Caco-2 (cell line): ENCODE results near the gene SLC11A1. TPM values are rescaled to one million over a fixed set of nuclear protein-coding genes. Genes with fewer than 3 reads are reported as not detected.

ENCODE experiments used
- BruUV-seq: library from RNA; stranded (reverse); fragments of 400-500 nt; replicated peaks from 2 replicates; lab custom pipeline; 2021; lab: Mats Ljungman, UMichigan
- CTCF ChIA-PET: fragments of 300-600 bp; sonication (Branson Sonifier 250); formaldehyde crosslinking; loops from one replicate; lab custom pipeline; 2022; ENCODE audit warnings: antibody characterized with exemption; lab: Charles Lee
- POLR2A ChIA-PET: fragments of 300-600 bp; sonication (Branson Sonifier 250); formaldehyde crosslinking; loops from one replicate; lab custom pipeline; 2022; ENCODE audit warnings: antibody characterized with exemption; lab: Charles Lee
- DNase-seq, 2 experiments: peaks; one replicate each; pipeline versions ENCODE4 v3.0.0 to v3.0.0-alpha.2; 2020 to 2022
- H3K27me3 ChIP-seq: replicated peaks from 2 replicates; pipeline ENCODE4 v1.6.0; 2011; ENCODE audit warnings: low read length; ENCODE audit not compliant: control insufficient read depth, insufficient read depth
- H3K36me3 ChIP-seq: 2 replicates; pipeline ENCODE4 v1.5.1; 2011; ENCODE audit warnings: low read length; ENCODE audit not compliant: control insufficient read depth, insufficient read depth
- H3K4me1 ChIP-seq: fragments of 250-450 bp; sonication (Bioruptor Pico); 2 replicates; pipeline ENCODE4 v1.5.1; 2020; ENCODE audit warnings: mild to moderate bottlenecking
- H3K4me3 ChIP-seq: 2 replicates; pipeline ENCODE4 v1.5.1; 2011; ENCODE audit warnings: low read depth, mild to moderate bottlenecking, control low read depth, low read length
- H3K9me3 ChIP-seq: fragments of 250-450 bp; sonication (Bioruptor Pico); 2 replicates; pipeline ENCODE4 v1.5.1; 2020; ENCODE audit warnings: mild to moderate bottlenecking, moderate library complexity
- H3K27ac Mint-ChIP-seq: one replicate; pipeline ENCODE4 v1.8.0; 2022; ENCODE audit warnings: mixed read lengths; ENCODE audit not compliant: unreplicated experiment
- H3K27me3 Mint-ChIP-seq: one replicate; pipeline ENCODE4 v1.8.0; 2022; ENCODE audit warnings: mixed read lengths; ENCODE audit not compliant: insufficient read depth, unreplicated experiment
- H3K36me3 Mint-ChIP-seq: one replicate; pipeline ENCODE4 v1.8.0; 2022; ENCODE audit warnings: mild to moderate bottlenecking, mixed read lengths; ENCODE audit not compliant: insufficient read depth, unreplicated experiment
- H3K4me1 Mint-ChIP-seq: one replicate; pipeline ENCODE4 v1.8.0; 2022; ENCODE audit warnings: low read depth, mixed read lengths; ENCODE audit not compliant: unreplicated experiment
- H3K4me3 Mint-ChIP-seq: one replicate; pipeline ENCODE4 v1.8.0; 2022; ENCODE audit warnings: mild to moderate bottlenecking, moderate library complexity, mixed read lengths; ENCODE audit not compliant: unreplicated experiment
- H3K9me3 Mint-ChIP-seq: one replicate; pipeline ENCODE4 v1.8.0; 2022; ENCODE audit warnings: mixed read lengths; ENCODE audit not compliant: unreplicated experiment
- intact Hi-C: fragments of 100-400 bp; cut with micrococcal nuclease; formaldehyde crosslinking; loops from one replicate; pipeline ENCODE4 v1.10.0; 2022; ENCODE audit not compliant: unreplicated experiment
- total RNA-seq: library from RNA; stranded (reverse); gene quantifications from 2 replicates; pipeline ENCODE4 v1.2.3, GENCODE V29; 2022
- TF ChIP-seq, protein P1 (sequence below), 2 experiments: fragments of 200-600 bp in 1 of 2; IDR thresholded peaks; 1 replicate in 1 of 2; 2 replicates in 1 of 2; pipeline versions ENCODE4 v1.5.1 to v1.8.0; 2011 to 2022; ENCODE audit warnings: antibody characterized with exemption in 1 of 2, control low read depth in 1 of 2, inconsistent platforms in 1 of 2, low read depth in 1 of 2, low read length in 1 of 2, mild to moderate bottlenecking in 1 of 2, moderate library complexity in 1 of 2; ENCODE audit not compliant: insufficient read depth in 1 of 2, severe bottlenecking in 1 of 2, unreplicated experiment in 1 of 2

Gene SLC11A1
- total RNA-seq, 1 experiment from 2014 or later, result 0.32 TPM

DNA sequence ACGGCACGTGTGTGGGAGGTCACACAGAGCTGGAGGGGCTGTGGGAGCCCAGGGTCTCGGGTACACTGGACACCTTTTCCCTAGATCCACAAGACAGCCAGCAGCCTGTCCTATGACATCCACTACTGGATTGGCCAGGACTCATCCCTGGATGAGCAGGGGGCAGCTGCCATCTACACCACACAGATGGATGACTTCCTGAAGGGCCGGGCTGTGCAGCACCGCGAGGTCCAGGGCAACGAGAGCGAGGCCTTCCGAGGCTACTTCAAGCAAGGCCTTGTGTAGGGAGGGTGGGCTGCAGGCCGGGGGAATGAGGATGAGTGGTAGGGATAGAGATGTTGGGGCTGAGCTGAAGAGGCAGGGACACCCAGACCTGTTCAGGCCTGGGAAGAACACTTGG, 43.5 kb downstream of the SLC11A1 start:
- TF ChIP-seq, protein P1, sequence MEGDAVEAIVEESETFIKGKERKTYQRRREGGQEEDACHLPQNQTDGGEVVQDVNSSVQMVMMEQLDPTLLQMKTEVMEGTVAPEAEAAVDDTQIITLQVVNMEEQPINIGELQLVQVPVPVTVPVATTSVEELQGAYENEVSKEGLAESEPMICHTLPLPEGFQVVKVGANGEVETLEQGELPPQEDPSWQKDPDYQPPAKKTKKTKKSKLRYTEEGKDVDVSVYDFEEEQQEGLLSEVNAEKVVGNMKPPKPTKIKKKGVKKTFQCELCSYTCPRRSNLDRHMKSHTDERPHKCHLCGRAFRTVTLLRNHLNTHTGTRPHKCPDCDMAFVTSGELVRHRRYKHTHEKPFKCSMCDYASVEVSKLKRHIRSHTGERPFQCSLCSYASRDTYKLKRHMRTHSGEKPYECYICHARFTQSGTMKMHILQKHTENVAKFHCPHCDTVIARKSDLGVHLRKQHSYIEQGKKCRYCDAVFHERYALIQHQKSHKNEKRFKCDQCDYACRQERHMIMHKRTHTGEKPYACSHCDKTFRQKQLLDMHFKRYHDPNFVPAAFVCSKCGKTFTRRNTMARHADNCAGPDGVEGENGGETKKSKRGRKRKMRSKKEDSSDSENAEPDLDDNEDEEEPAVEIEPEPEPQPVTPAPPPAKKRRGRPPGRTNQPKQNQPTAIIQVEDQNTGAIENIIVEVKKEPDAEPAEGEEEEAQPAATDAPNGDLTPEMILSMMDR (IDR thresholded peaks at IDR 0.05; ENCODE audit: insufficient read depth in 1 of 2, low read depth in 1 of 2, low read length in 1 of 2, severe bottlenecking in 1 of 2, unreplicated experiment in 1 of 2), result no peak
- no peaks in the 10 kb centered on the region for H3K27me3 Mint-ChIP-seq
- peaks cover 18% of the 10 kb centered on the region for H3K4me1 Mint-ChIP-seq
- CTCF ChIA-PET, result interaction anchor here (0.5 to 0.6 kb wide), 2 partner anchors 13 to 38 kb away, joined by 5 to 7 read pairs; no protein-coding TSS in a partner anchor
- H3K36me3 ChIP-seq, result peaks cover 18% of the 10 kb centered on the region
- H3K9me3 Mint-ChIP-seq, result no peaks in the 10 kb centered on the region
- POLR2A ChIA-PET, result interaction anchor here (0.6 to 0.9 kb wide), 2 partner anchors 17 to 34 kb away, joined by 3 read pairs; no protein-coding TSS in a partner anchor
- H3K27me3 ChIP-seq, result no peaks in the 10 kb centered on the region
- intact Hi-C loops, result no loop called here
- H3K4me3 Mint-ChIP-seq, result no peak overlapping the region
- H3K27ac Mint-ChIP-seq, result no peak overlapping the region
- H3K36me3 Mint-ChIP-seq, result peaks cover 86% of the 10 kb centered on the region
- no peaks in the 10 kb centered on the region for H3K9me3 ChIP-seq
- peaks cover 20% of the 10 kb centered on the region for H3K4me1 ChIP-seq
- no TSS peak for BruUV-seq
- DNase-seq, result no peak
- no peak overlapping the region for H3K4me3 ChIP-seq

DNA sequence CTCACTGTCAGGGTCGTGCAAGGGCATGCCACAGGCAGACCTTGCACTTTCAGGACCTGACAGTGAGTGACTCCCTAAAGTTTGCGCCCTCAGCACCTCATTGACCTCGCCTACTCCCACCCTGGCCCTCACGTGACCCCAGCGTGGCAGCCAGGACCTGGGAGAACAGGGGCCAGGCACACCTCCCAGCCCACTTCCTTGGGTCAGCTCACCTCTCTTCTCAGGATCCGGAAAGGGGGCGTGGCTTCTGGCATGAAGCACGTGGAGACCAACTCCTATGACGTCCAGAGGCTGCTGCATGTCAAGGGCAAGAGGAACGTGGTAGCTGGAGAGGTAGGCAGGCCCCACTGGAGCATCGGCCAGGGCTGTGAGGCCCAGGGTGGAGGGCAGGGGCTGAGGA, 45.7 kb downstream of the SLC11A1 start:
- no TSS peak for BruUV-seq
- no peak overlapping the region for H3K27ac Mint-ChIP-seq
- TF ChIP-seq, protein P1 (IDR thresholded peaks at IDR 0.05; ENCODE audit: insufficient read depth in 1 of 2, low read depth in 1 of 2, low read length in 1 of 2, severe bottlenecking in 1 of 2, unreplicated experiment in 1 of 2), result no peak
- no peaks in the 10 kb centered on the region for H3K27me3 Mint-ChIP-seq
- Histone ChIP-seq H3K27me3 (no peaks in the 10 kb centered on the region), H3K4me1 (no peaks in the 10 kb centered on the region), H3K9me3 (no peaks in the 10 kb centered on the region), H3K36me3 (peaks cover 14% of the 10 kb centered on the region), H3K4me3 (no peak overlapping the region)
- DNase-seq, result no peak
- ChIA-PET CTCF (no interaction called here), POLR2A (no interaction called here)
- no peak overlapping the region for H3K4me3 Mint-ChIP-seq
- no peaks in the 10 kb centered on the region for H3K4me1 Mint-ChIP-seq
- peaks cover 97% of the 10 kb centered on the region for H3K36me3 Mint-ChIP-seq
- intact Hi-C loops, result no loop called here
- no peaks in the 10 kb centered on the region for H3K9me3 Mint-ChIP-seq

DNA sequence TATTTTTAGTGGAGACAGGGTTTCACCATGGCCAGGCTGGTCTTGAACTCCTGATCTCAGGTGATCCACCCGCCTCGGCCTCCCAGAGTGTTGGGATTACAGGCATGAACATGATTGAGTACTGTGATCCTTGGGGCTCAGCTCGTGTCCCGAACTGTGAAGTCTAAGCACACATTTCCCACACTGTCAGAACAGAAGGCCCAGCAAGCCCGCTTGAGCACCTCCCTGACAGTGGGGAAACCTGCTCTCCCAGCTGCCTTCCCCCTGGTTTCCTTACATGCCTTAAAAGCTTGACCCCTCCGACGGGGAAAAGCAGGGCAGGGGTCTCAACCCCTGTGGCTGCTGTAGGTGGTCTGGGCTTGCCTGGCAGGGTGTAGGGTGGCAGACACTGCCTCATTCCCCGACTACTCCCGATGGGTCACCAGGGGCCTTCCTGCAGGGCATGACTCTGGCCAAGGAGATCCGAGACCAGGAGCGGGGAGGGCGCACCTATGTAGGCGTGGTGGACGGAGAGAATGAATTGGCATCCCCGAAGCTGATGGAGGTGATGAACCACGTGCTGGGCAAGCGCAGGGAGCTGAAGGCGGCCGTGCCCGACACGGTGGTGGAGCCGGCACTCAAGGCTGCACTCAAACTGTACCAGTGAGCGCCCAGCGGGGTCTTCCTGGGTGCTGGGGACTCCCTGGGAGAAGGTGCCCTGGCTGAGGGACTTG, 46.9 kb downstream of the SLC11A1 start:
- ChIA-PET CTCF (no interaction called here), POLR2A (interaction anchor here (1.0 kb wide), 1 partner anchor 10 kb away, joined by 4 read pairs; the partner anchor contains the start of gene VIL1)
- H3K4me1 ChIP-seq, result no peaks in the 10 kb centered on the region
- H3K9me3 ChIP-seq, result no peaks in the 10 kb centered on the region
- Mint-ChIP-seq H3K4me1 (no peaks in the 10 kb centered on the region), H3K27ac (no peak overlapping the region), H3K4me3 (no peak overlapping the region), H3K9me3 (no peaks in the 10 kb centered on the region), H3K27me3 (no peaks in the 10 kb centered on the region), H3K36me3 (peaks cover 98% of the 10 kb centered on the region)
- peaks cover 14% of the 10 kb centered on the region for H3K36me3 ChIP-seq
- no TSS peak for BruUV-seq
- no peak for DNase-seq
- no peak overlapping the region for H3K4me3 ChIP-seq
- intact Hi-C loops, result no loop called here
- no peaks in the 10 kb centered on the region for H3K27me3 ChIP-seq
- TF ChIP-seq, protein P1 (IDR thresholded peaks at IDR 0.05; ENCODE audit: insufficient read depth in 1 of 2, low read depth in 1 of 2, low read length in 1 of 2, severe bottlenecking in 1 of 2, unreplicated experiment in 1 of 2), result no peak
